K562 (cell line): Measurements from ENCODE around the gene PSMG3. TPM values are rescaled to one million over a fixed set of nuclear protein-coding genes. Genes with fewer than 3 reads are reported as not detected.

Source experiments
- C11orf30 ChIP-seq: fragments of 450-650 bp; IDR thresholded peaks from 2 replicates; pipeline ENCODE4 v1.6.1; 2016; ENCODE audit warnings: low read depth, mild to moderate bottlenecking
- CSDE1 ChIP-seq, 2 experiments: fragments of 450-650 bp; IDR thresholded peaks; 2 replicates each; pipeline ENCODE4 v1.6.1; 2016; ENCODE audit warnings: mild to moderate bottlenecking in 1 of 2
- ESRRA ChIP-seq: fragments of 450-650 bp; IDR thresholded peaks from 2 replicates; pipeline ENCODE4 v1.6.1; 2014; ENCODE audit warnings: low read depth, mild to moderate bottlenecking, moderate library complexity, borderline replicate concordance
- KDM5B ChIP-seq: fragments of 200-600 bp; sonication (generic); IDR thresholded peaks from 2 replicates; pipeline ENCODE4 v1.6.1; 2012; ENCODE audit warnings: low read depth, mild to moderate bottlenecking, moderate library complexity, low read length, control low read depth, inconsistent platforms; ENCODE audit not compliant: insufficient replicate concordance
- SP1 ChIP-seq: sonication (generic); formaldehyde crosslinking; IDR thresholded peaks from 2 replicates; pipeline ENCODE4 v1.8.1; 2022; ENCODE audit warnings: mild to moderate bottlenecking, missing genetic modification reagents
- TAF15 ChIP-seq: fragments of 200-400 bp; formaldehyde crosslinking; IDR thresholded peaks from 2 replicates; pipeline ENCODE4 v1.6.1; 2017; ENCODE audit warnings: mild to moderate bottlenecking, low read depth, low read length, moderate library complexity
- TFAM ChIP-seq: fragments of 250-450 bp; sonication (Bioruptor Pico); conservative IDR thresholded peaks from 2 replicates; pipeline ENCODE4 v1.5.0; 2021; ENCODE audit warnings: mild to moderate bottlenecking, moderate library complexity
- ZKSCAN3 ChIP-seq: fragments of 250-450 bp; sonication (Bioruptor Pico); IDR thresholded peaks from 2 replicates; pipeline ENCODE4 v1.4.0; 2020
- ZNF12 ChIP-seq: sonication (generic); formaldehyde crosslinking; IDR thresholded peaks from 2 replicates; pipeline ENCODE4 v1.4.0; 2020; ENCODE audit warnings: mild to moderate bottlenecking, missing genetic modification reagents
- ZNF79 ChIP-seq: fragments of 250-450 bp; sonication (Bioruptor Pico); IDR thresholded peaks from 2 replicates; pipeline ENCODE4 v1.4.0; 2020; ENCODE audit warnings: low read depth, mild to moderate bottlenecking, moderate library complexity
- polyA plus RNA-seq, 8 experiments: library from polyadenylated mRNA; depleted of rRNA in 4 of 8; stranded (reverse) in 5 of 8; unstranded in 3 of 8; fragments of >200 nt; fragmentation: Nextera tagmentation in 2 of 8; fragmentation: Illumina TruSeq in 1 of 8; extraction: Ambion mirVana in 2 of 8; extraction: Trizol in 1 of 8; gene quantifications; 2 replicates each; pipeline versions ENCODE4 v1.2.1 to v1.2.3, GENCODE V29; 2011 to 2014; ENCODE audit warnings: inconsistent platforms in 1 of 8, missing spikeins in 1 of 8
- total RNA-seq, 7 experiments: library from RNA; depleted of rRNA in 6 of 7; stranded (reverse); fragments of >200 nt in 6 of 7; fragmentation: Illumina TruSeq in 2 of 7; extraction: Trizol in 2 of 7; gene quantifications; 2 replicates each; pipeline versions ENCODE4 v1.2.1 to v1.2.3, GENCODE V29; 2011 to 2021; ENCODE audit warnings: low replicate concordance in 1 of 7
- TF ChIP-seq, protein P1 (sequence below): fragments of 450-650 bp; IDR thresholded peaks from 2 replicates; pipeline ENCODE4 v1.6.1; 2017; ENCODE audit warnings: antibody characterized with exemption, mild to moderate bottlenecking
- TF ChIP-seq, protein P2 (sequence below), 3 experiments: IDR thresholded peaks in 2 of 3; conservative IDR thresholded peaks in 1 of 3; 2 replicates each; pipeline ENCODE4 v1.5.1; 2011 to 2012; ENCODE audit warnings: low read length in 3 of 3, mild to moderate bottlenecking in 3 of 3, control low read depth in 2 of 3, improper control_type of control experiment in 1 of 3, inconsistent platforms in 1 of 3, low read depth in 1 of 3, mixed read lengths in 1 of 3, moderate library complexity in 1 of 3; ENCODE audit not compliant: insufficient read depth in 2 of 3
- TF ChIP-seq, protein P3 (sequence below): IDR thresholded peaks from 2 replicates; pipeline ENCODE4 v1.6.1; 2014; ENCODE audit warnings: antibody characterized with exemption

Gene PSMG3
- total and polyA plus RNA-seq, 9 of the 15 experiments (the other 6 are each of a cell fraction or from before 2014, with no cell fraction given): 34.8 to 122 (median 80.1) TPM

DNA sequence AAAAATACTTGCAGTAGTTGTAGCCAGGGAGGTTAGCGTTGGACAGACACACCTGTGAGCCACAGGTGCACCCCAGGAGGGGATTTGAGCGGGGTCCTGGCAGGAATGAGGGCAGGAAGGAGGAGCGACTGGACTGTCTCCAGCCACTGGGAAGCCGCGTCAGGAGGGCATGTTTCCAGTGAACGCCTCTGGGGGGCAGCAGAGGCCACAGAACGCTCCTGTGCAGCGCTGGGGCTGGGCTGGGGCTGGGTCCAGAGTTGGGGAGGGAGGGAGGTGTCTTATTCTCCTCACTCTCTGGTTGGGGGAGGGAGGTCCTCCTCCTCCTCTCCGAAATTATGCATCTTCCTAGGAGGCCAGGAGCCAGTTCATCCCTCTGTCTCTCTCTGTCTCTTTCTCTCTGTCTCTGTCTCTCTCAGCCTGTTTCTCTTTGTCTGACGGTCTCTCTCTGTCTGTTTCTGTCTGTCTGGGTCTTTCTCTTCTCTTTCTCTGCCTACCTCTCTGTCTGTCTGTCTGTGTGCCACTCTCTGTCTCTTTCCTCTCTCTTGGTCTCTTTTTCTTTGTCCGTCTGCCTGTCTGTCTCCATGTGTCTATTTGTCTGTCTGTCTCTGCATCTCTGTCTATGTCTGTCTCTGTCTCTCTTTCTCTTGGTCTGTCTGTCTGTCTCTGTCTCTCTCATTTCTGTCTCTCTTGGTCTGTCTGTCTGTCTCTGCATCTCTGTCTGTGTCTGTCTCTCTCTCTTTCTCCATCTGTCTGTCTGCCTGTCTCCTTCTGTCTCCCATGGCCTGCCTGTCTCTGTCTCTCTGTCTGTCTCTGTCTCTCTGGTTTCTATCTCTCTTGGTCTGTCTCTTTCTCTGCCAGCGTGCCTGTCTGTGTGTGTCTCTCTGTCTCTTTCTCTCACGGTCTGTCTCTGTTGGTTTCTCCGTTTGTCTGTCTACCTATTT, 9.9 kb upstream of the PSMG3 start (continued):
- TF ChIP-seq, protein P1, sequence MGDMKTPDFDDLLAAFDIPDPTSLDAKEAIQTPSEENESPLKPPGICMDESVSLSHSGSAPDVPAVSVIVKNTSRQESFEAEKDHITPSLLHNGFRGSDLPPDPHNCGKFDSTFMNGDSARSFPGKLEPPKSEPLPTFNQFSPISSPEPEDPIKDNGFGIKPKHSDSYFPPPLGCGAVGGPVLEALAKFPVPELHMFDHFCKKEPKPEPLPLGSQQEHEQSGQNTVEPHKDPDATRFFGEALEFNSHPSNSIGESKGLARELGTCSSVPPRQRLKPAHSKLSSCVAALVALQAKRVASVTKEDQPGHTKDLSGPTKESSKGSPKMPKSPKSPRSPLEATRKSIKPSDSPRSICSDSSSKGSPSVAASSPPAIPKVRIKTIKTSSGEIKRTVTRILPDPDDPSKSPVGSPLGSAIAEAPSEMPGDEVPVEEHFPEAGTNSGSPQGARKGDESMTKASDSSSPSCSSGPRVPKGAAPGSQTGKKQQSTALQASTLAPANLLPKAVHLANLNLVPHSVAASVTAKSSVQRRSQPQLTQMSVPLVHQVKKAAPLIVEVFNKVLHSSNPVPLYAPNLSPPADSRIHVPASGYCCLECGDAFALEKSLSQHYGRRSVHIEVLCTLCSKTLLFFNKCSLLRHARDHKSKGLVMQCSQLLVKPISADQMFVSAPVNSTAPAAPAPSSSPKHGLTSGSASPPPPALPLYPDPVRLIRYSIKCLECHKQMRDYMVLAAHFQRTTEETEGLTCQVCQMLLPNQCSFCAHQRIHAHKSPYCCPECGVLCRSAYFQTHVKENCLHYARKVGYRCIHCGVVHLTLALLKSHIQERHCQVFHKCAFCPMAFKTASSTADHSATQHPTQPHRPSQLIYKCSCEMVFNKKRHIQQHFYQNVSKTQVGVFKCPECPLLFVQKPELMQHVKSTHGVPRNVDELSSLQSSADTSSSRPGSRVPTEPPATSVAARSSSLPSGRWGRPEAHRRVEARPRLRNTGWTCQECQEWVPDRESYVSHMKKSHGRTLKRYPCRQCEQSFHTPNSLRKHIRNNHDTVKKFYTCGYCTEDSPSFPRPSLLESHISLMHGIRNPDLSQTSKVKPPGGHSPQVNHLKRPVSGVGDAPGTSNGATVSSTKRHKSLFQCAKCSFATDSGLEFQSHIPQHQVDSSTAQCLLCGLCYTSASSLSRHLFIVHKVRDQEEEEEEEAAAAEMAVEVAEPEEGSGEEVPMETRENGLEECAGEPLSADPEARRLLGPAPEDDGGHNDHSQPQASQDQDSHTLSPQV: no peak
- TF ChIP-seq TAF15 (no peak), ZNF12 (CRISPR knock-in tag) (no peak), SP1 (CRISPR knock-in tag) (no peak), TFAM (CRISPR knock-in tag) (no peak), ESRRA (no peak), ZNF79 (CRISPR knock-in tag) (no peak), CSDE1 (IDR thresholded peaks at IDR 0.05) (peak in 1 of 2 experiments; percentile 67; a peak in 1 of 4 replicates), C11orf30 (no peak), KDM5B (no peak), ZKSCAN3 (CRISPR knock-in tag) (no peak)
- TF ChIP-seq, protein P2, sequence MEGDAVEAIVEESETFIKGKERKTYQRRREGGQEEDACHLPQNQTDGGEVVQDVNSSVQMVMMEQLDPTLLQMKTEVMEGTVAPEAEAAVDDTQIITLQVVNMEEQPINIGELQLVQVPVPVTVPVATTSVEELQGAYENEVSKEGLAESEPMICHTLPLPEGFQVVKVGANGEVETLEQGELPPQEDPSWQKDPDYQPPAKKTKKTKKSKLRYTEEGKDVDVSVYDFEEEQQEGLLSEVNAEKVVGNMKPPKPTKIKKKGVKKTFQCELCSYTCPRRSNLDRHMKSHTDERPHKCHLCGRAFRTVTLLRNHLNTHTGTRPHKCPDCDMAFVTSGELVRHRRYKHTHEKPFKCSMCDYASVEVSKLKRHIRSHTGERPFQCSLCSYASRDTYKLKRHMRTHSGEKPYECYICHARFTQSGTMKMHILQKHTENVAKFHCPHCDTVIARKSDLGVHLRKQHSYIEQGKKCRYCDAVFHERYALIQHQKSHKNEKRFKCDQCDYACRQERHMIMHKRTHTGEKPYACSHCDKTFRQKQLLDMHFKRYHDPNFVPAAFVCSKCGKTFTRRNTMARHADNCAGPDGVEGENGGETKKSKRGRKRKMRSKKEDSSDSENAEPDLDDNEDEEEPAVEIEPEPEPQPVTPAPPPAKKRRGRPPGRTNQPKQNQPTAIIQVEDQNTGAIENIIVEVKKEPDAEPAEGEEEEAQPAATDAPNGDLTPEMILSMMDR (IDR thresholded peaks at IDR 0.05 in 2 of 3, conservative IDR thresholded peaks at IDR 0.05 in 1 of 3; ENCODE audit: insufficient read depth in 2 of 3, low read depth in 1 of 3, low read length in 3 of 3): peak; percentile 89 to 92 (median 91)
- TF ChIP-seq, protein P3, sequence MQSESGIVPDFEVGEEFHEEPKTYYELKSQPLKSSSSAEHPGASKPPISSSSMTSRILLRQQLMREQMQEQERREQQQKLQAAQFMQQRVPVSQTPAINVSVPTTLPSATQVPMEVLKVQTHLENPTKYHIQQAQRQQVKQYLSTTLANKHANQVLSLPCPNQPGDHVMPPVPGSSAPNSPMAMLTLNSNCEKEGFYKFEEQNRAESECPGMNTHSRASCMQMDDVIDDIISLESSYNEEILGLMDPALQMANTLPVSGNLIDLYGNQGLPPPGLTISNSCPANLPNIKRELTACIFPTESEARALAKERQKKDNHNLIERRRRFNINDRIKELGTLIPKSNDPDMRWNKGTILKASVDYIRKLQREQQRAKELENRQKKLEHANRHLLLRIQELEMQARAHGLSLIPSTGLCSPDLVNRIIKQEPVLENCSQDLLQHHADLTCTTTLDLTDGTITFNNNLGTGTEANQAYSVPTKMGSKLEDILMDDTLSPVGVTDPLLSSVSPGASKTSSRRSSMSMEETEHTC: no peak
